ENCODE measurements around the gene ZNF189. TPM values are rescaled to one million over a fixed set of nuclear protein-coding genes. Genes with fewer than 3 reads are reported as not detected.

The ZNF189 gene
- total RNA-seq, 1 experiment from 2014 or later, result 15.8 TPM

GRCh38 chr9:101375546-101375945 is 23.1 kb upstream of the ZNF189 start:
- Histone ChIP-seq H3K79me1 (ENCODE audit: insufficient read depth, low read depth, low read length, poor library complexity, severe bottlenecking) (no peaks in the 10 kb centered on the region), H4K8ac (replicated peaks; ENCODE audit: insufficient read length, low read depth, low read length) (no peak overlapping the region), H2AFZ (ENCODE audit: low read length) (peak overlapping the region; percentile 24), H3K9me3 (ENCODE audit: control insufficient read depth, low read depth, low read length) (no peaks in the 10 kb centered on the region), H3K23me2 (ENCODE audit: insufficient read length, low read depth, low read length, poor library complexity, severe bottlenecking) (no peaks in the 10 kb centered on the region), H3K4me2 (ENCODE audit: insufficient read depth, insufficient read length, low read length) (no peak overlapping the region), H2BK20ac (ENCODE audit: low read depth, low read length, poor library complexity, severe bottlenecking) (peak overlapping the region; percentile 60), H2BK120ac (ENCODE audit: low read depth, low read length, poor library complexity, severe bottlenecking) (no peak overlapping the region), H2BK12ac (ENCODE audit: insufficient read length, low read depth, low read length) (no peak overlapping the region), H4K5ac (ENCODE audit: insufficient read length, low read depth, low read length) (no peak overlapping the region), H3K9ac (ENCODE audit: extremely low read depth, insufficient read length, low read length) (no peak overlapping the region), H3K4ac (ENCODE audit: low read depth, low read length) (no peak overlapping the region), H3K27ac (ENCODE audit: insufficient read length, low read depth, low read length) (no peak overlapping the region), H3K79me2 (ENCODE audit: insufficient read depth, low read length) (no peaks in the 10 kb centered on the region), H3T11ph (ENCODE audit: low read length) (no peak overlapping the region), H4K20me1 (ENCODE audit: control insufficient read depth, insufficient read depth, insufficient read length) (no peaks in the 10 kb centered on the region), H2BK5ac (ENCODE audit: insufficient read length, low read length) (no peak overlapping the region), H3K23ac (ENCODE audit: insufficient read length, low read depth, low read length) (no peak overlapping the region), H4K91ac (ENCODE audit: insufficient read length, low read depth, low read length) (no peak overlapping the region), H3K18ac (ENCODE audit: insufficient read length, low read depth, low read length) (no peak overlapping the region), H3K4me1 (ENCODE audit: insufficient read depth, low read length) (peaks cover 3% of the 10 kb centered on the region; the same call in 1 of the 2 replicates), H3K14ac (ENCODE audit: insufficient read depth, low read length) (no peak overlapping the region), H2AK5ac (ENCODE audit: insufficient read length, low read length) (no peak overlapping the region), H3K56ac (ENCODE audit: insufficient read length, low read depth, low read length) (no peak overlapping the region), H3K27me3 (ENCODE audit: insufficient read depth, low read length) (no peaks in the 10 kb centered on the region), H2BK15ac (ENCODE audit: low read depth, low read length) (no peak overlapping the region)
- Mint-ChIP-seq H3K4me1 (peaks cover 13 to 16% of the 10 kb centered on the region in 2 experiments), H3K36me3 (ENCODE audit: insufficient read depth in 1 of 3, low read depth in 3 of 3) (peaks cover 0 to 17% (median 2%) of the 10 kb centered on the region in 3 experiments; a peak in 3 of 7 replicates), H3K9me3 (peaks cover 11 to 14% of the 10 kb centered on the region in 2 experiments), H3K27me3 (ENCODE audit: low read depth) (no peaks in the 10 kb centered on the region), H3K27ac (no peak overlapping the region), H3K4me3 (no peak overlapping the region)
- TF ChIP-seq CTCF (conservative IDR thresholded peaks at IDR 0.05), result no peak
- DNase-seq, result peak; percentile 40
- WGBS (ENCODE audit: extremely low coverage, insufficient read length, low lambda C conversion rate), result no CpG with 5 or more reads among the region's 12 CpGs
